Heart right ventricle (tissue), 16 donors: ENCODE results near the gene EXT2. TPM values are rescaled to one million over a fixed set of nuclear protein-coding genes. Genes with fewer than 3 reads are reported as not detected.

Experiments used
- ATAC-seq, 8 donors: fragments of 200-7000 bp; cut with Tn5 transposase; one replicate each; pipeline ENCODE4 v1.9.1; 2020; ENCODE audit warnings: mild to moderate bottlenecking in 8 of 8, moderate library complexity in 8 of 8, moderate number of reproducible peaks in 1 of 8
- DNase-seq, 2 donors: peaks; one replicate each; pipeline ENCODE4 v3.0.0-alpha.2; 2020
- H3K27ac ChIP-seq, 10 donors: fragments of 200-600 bp; sonication (generic) in 2 of 10; one replicate each; pipeline versions ENCODE4 v1.5.0 to v1.8.0; 2020 to 2022; ENCODE audit warnings: mild to moderate bottlenecking in 3 of 10
- H3K27me3 ChIP-seq, 7 donors: fragments of 200-600 bp; one replicate each; pipeline ENCODE4 v1.8.0; 2021 to 2022; ENCODE audit warnings: mild to moderate bottlenecking in 2 of 7
- H3K36me3 ChIP-seq, 9 donors: fragments of 200-600 bp; sonication (generic) in 1 of 9; one replicate each; pipeline versions ENCODE4 v1.5.0 to v1.8.0; 2020 to 2022; ENCODE audit warnings: mild to moderate bottlenecking in 2 of 9
- H3K4me1 ChIP-seq, 9 donors: fragments of 200-600 bp; sonication (generic) in 1 of 9; one replicate each; pipeline versions ENCODE4 v1.5.0 to v1.8.0; 2020 to 2022; ENCODE audit warnings: mild to moderate bottlenecking in 4 of 9
- H3K4me3 ChIP-seq, 10 donors: fragments of 200-600 bp; sonication (generic) in 2 of 10; one replicate each; pipeline versions ENCODE4 v1.5.0 to v1.8.0; 2020 to 2022; ENCODE audit warnings: mild to moderate bottlenecking in 7 of 10, moderate library complexity in 2 of 10
- H3K9me3 ChIP-seq, 11 donors: fragments of 200-600 bp in 10 of 11; sonication (generic) in 2 of 11; one replicate each; pipeline versions ENCODE4 v1.5.0 to v1.8.0; 2013 to 2022; ENCODE audit warnings: mild to moderate bottlenecking in 2 of 11, control low read depth in 1 of 11, moderate library complexity in 1 of 11
- CTCF ChIP-seq, 9 donors: fragments of 200-600 bp; sonication (generic) in 2 of 9; IDR thresholded peaks; one replicate each; pipeline versions ENCODE4 v1.5.0 to v1.8.0; 2021 to 2022; ENCODE audit warnings: antibody characterized with exemption in 9 of 9, mild to moderate bottlenecking in 5 of 9, moderate library complexity in 1 of 9
- WGBS, 2 donors: extraction: QIAGEN DNeasy Blood & Tissue Kit; methylation state at CpG; one replicate each; pipeline ENCODE4 v1.1.7; 2013; ENCODE audit warnings: inconsistent platforms in 1 of 2; 5-methylcytosine and 5-hydroxymethylcytosine counted together
- intact Hi-C, 10 donors: fragments of 100-400 bp; cut with DNase I; formaldehyde crosslinking; loops; one replicate each; pipeline versions ENCODE4 v1.11.1 to v1.14.2; 2022
- polyA plus RNA-seq, 2 donors: library from polyadenylated mRNA; stranded (reverse); fragments of 200-250 nt; gene quantifications; one replicate each; pipeline ENCODE4 v1.2.3, GENCODE V29; 2013
- total RNA-seq, 10 donors: library from RNA; stranded (reverse); fragmentation: NEBNext Ultra II Directional in 3 of 10; extraction: Animal tissue kit (Norgen Biotek cat#: 25700) in 3 of 10; gene quantifications; one replicate each; pipeline versions ENCODE4 v1.2.1 to v1.2.4, GENCODE V29; 2021 to 2023
- donor health status: Arrhythmogenic right ventricular cardiomyopathy.
- donor health status: ischemic (EF 13 %, LVEDD 7.1; RV severe dilation, severe dysfunction).
- donor health status: healthy with polysubstance abuse.
- donor health status: DM: no; HTN: yes; CAD: no.
- donor health status: DM: no; HTN: no; CAD: no.
- donor health status: ischemic (EF 25% LVEDD 6.9; RV normal size, moderate dysfunction).
- donor health status: ischemic (EF 25% LVEDD 5.7; RV mildly dilated, moderate dysfunction).
- donor health status: healthy.
- donor health status: DM: yes; HTN: yes; CAD: no.
- donor health status: Ischemic cardiomyopathy.
- donor health status: ischemic (EF 35%, LVEDD 5.7; RV mildly dilated, moderate dysfunction).
- donor health status: nonischemic (EF 11% LVEDD 7.7; RV severe dilation, severe dysfunction).
- donor health status: DM: yes; HTN: yes; CAD: no.
- donor health status: PGD.
- donor health status: ischemic (EF 29% LVEDD 5.4; RV normal size, mild dysfunction).
- donor health status: nonischemic (EF 23%, LVEDD 6.1; RV moderate dilation, normal function).

EXT2 gene
- total and polyA plus RNA-seq, 12 donors, result 18.7 to 35.1 (median 28.2) TPM

GRCh38 chr11:44065161-44065661, 30.3 kb upstream of the EXT2 start:
- intact Hi-C loops, result no loop called here
- DNase-seq, result no peak
- Histone ChIP-seq H3K27ac (peak overlapping the region; percentile 63 to 95 (median 90)), H3K4me1 (peaks cover 0 to 22% (median 12%) of the 10 kb centered on the region in 9 donors), H3K36me3 (peaks cover 0 to 19% (median 0%) of the 10 kb centered on the region in 9 donors), H3K27me3 (no peaks in the 10 kb centered on the region), H3K9me3 (no peaks in the 10 kb centered on the region), H3K4me3 (peak overlapping the region in 5 of 10 donors; percentile 66 to 89 (median 72))
- 56 to 70% methylated on average over 4 of the region's 4 CpGs for WGBS, 2 donors
- TF ChIP-seq CTCF (IDR thresholded peaks at IDR 0.05), result no peak
- ATAC-seq, result no peak

GRCh38 chr11:44065841-44066731, 29.4 kb upstream of the EXT2 start, which contains the start of gene ACCS:
ACCS (plus strand) TSS chr11:44066270; CDS start chr11:44067628, 1,358 bp downstream.
- 0 to 1% methylated on average over 70 of the region's 70 CpGs for WGBS, 2 donors
- DNase-seq (peak; percentile 94 to 96), ATAC-seq (peak; percentile 94 to 98 (median 96))
- Histone ChIP-seq H3K4me1 (peaks cover 0 to 22% (median 12%) of the 10 kb centered on the region in 9 donors), H3K27me3 (no peaks in the 10 kb centered on the region), H3K9me3 (no peaks in the 10 kb centered on the region), H3K4me3 (peak within 1 kb of the TSS; percentile 66 to 89 (median 74)), H3K36me3 (peaks cover 0 to 27% (median 0%) of the 10 kb centered on the region in 9 donors), H3K27ac (peak within 1 kb of the TSS; percentile 63 to 95 (median 90))
- intact Hi-C loops, result no loop called here
- peak; percentile 69 to 95 (median 86) for TF ChIP-seq CTCF (IDR thresholded peaks at IDR 0.05)

GRCh38 chr11:44066732-44067141, 28.7 kb upstream of the EXT2 start:
- ATAC-seq (peak in 4 of 8 donors; percentile 1 to 38 (median 8)), DNase-seq (no peak)
- Histone ChIP-seq H3K9me3 (no peaks in the 10 kb centered on the region), H3K4me3 (peak overlapping the region; percentile 66 to 89 (median 74)), H3K36me3 (peaks cover 0 to 34% (median 0%) of the 10 kb centered on the region in 9 donors), H3K4me1 (peaks cover 0 to 22% (median 12%) of the 10 kb centered on the region in 9 donors), H3K27ac (peak overlapping the region; percentile 63 to 95 (median 90)), H3K27me3 (no peaks in the 10 kb centered on the region)
- intact Hi-C loops, result no loop called here
- 18 to 40% methylated on average over 10 of the region's 10 CpGs for WGBS, 2 donors
- no peak for TF ChIP-seq CTCF (IDR thresholded peaks at IDR 0.05)

- no peak for ATAC-seq
- no peaks in the 10 kb centered on the region for H3K27me3 ChIP-seq
- peak overlapping the region in 4 of 10 donors; percentile 86 to 94 (median 91) for H3K27ac ChIP-seq
- no peak for DNase-seq
- H3K4me1 ChIP-seq, result peaks cover 0 to 22% (median 12%) of the 10 kb centered on the region in 9 donors
- no peak for TF ChIP-seq CTCF (IDR thresholded peaks at IDR 0.05)
- no peaks in the 10 kb centered on the region for H3K9me3 ChIP-seq
- 56 to 73% methylated on average over 5 of the region's 5 CpGs for WGBS, 2 donors
- peaks cover 0 to 39% (median 0%) of the 10 kb centered on the region in 9 donors for H3K36me3 ChIP-seq
- intact Hi-C loops, result no loop called here
- peak overlapping the region in 7 of 10 donors; percentile 66 to 89 (median 72) for H3K4me3 ChIP-seq
Measured at GRCh38 chr11:44067266-44067665, 28.2 kb upstream of the EXT2 start.
